GM23338 (cell line): ENCODE measurements around the gene BIRC7. TPM values are rescaled to one million over a fixed set of nuclear protein-coding genes. Genes with fewer than 3 reads are reported as not detected.

Source experiments
- ATAC-seq: fragments of 200-7000 bp; cut with Tn5 transposase; 3 replicates; pipeline ENCODE4 v1.9.1; 2020
- DNase-seq: peaks from one replicate; pipeline ENCODE4 v3.0.0-alpha.2; 2015; ENCODE audit warnings: low spot score
- H2AFZ ChIP-seq: fragments of 200-600 bp; sonication (generic); 2 replicates; pipeline ENCODE4 v1.8.0; 2016; ENCODE audit warnings: antibody characterized with exemption, mild to moderate bottlenecking, moderate library complexity
- H3F3A ChIP-seq: fragments of 200-600 bp; sonication (generic); replicated peaks from 2 replicates; pipeline ENCODE4 v1.8.0; 2017; ENCODE audit warnings: antibody characterized with exemption, mixed run types, low read depth
- H3K27ac ChIP-seq: fragments of 200-600 bp; sonication (generic); 2 replicates; pipeline ENCODE4 v1.6.1; 2016; ENCODE audit warnings: low read depth
- H3K27me3 ChIP-seq: fragments of 200-600 bp; sonication (generic); 2 replicates; pipeline ENCODE4 v1.8.0; 2016; ENCODE audit warnings: mild to moderate bottlenecking, mixed run types, moderate library complexity; ENCODE audit not compliant: insufficient read depth
- H3K36me3 ChIP-seq: fragments of 200-600 bp; sonication (generic); 2 replicates; pipeline ENCODE4 v1.8.0; 2016; ENCODE audit warnings: mild to moderate bottlenecking; ENCODE audit not compliant: insufficient read depth
- H3K4me1 ChIP-seq: fragments of 200-600 bp; sonication (generic); 2 replicates; pipeline ENCODE4 v1.8.0; 2016; ENCODE audit warnings: mild to moderate bottlenecking, moderate library complexity; ENCODE audit not compliant: insufficient read depth
- H3K4me2 ChIP-seq: fragments of 200-600 bp; sonication (generic); 2 replicates; pipeline ENCODE4 v1.7.1; 2017; ENCODE audit warnings: mixed run types
- H3K4me3 ChIP-seq: fragments of 200-600 bp; sonication (generic); 2 replicates; pipeline ENCODE4 v1.6.1; 2016; ENCODE audit warnings: mixed run types
- H3K79me2 ChIP-seq: fragments of 200-600 bp; sonication (generic); replicated peaks from 2 replicates; pipeline ENCODE4 v1.8.0; 2017; ENCODE audit warnings: mild to moderate bottlenecking; ENCODE audit not compliant: insufficient read depth
- H3K9me2 ChIP-seq: fragments of 200-600 bp; sonication (generic); 2 replicates; pipeline ENCODE4 v1.8.0; 2017; ENCODE audit not compliant: insufficient read depth
- H4K20me1 ChIP-seq: fragments of 200-600 bp; sonication (generic); replicated peaks from 2 replicates; pipeline ENCODE4 v1.8.0; 2017; ENCODE audit warnings: mild to moderate bottlenecking; ENCODE audit not compliant: insufficient read depth
- H3K27ac Mint-ChIP-seq: 2 replicates; pipeline ENCODE4 v1.8.0; 2020; ENCODE audit warnings: inconsistent platforms, mild to moderate bottlenecking, moderate library complexity, mixed read lengths
- H3K27me3 Mint-ChIP-seq: 3 replicates; pipeline ENCODE4 v1.8.0; 2022; ENCODE audit warnings: low read depth, mild to moderate bottlenecking, moderate library complexity, mixed read lengths, inconsistent platforms; ENCODE audit not compliant: insufficient read depth, poor library complexity
- H3K36me3 Mint-ChIP-seq: 3 replicates; pipeline ENCODE4 v1.8.0; 2021; ENCODE audit warnings: low read depth, mild to moderate bottlenecking, inconsistent platforms, moderate library complexity, mixed read lengths
- H3K4me1 Mint-ChIP-seq: 3 replicates; pipeline ENCODE4 v1.8.0; 2020; ENCODE audit warnings: mild to moderate bottlenecking, inconsistent platforms, mixed read lengths
- H3K4me3 Mint-ChIP-seq: 3 replicates; pipeline ENCODE4 v1.8.0; 2021; ENCODE audit warnings: moderate library complexity, mild to moderate bottlenecking, inconsistent platforms, mixed read lengths
- H3K9me3 Mint-ChIP-seq: 3 replicates; pipeline ENCODE4 v1.8.0; 2020; ENCODE audit warnings: moderate library complexity, mild to moderate bottlenecking, inconsistent platforms, mixed read lengths
- CREB1 ChIP-seq: fragments of 250-450 bp; sonication (Bioruptor Pico); IDR thresholded peaks from 2 replicates; pipeline ENCODE4 v1.5.0; 2020; ENCODE audit warnings: low read depth, mild to moderate bottlenecking, moderate library complexity
- CTCF ChIP-seq, 2 experiments: fragments of 200-600 bp in 1 of 2; sonication (generic) in 1 of 2; conservative IDR thresholded peaks; 2 replicates each; pipeline versions ENCODE4 v1.5.1 to v1.6.1; 2016 to 2017; ENCODE audit warnings: antibody characterized with exemption in 2 of 2, low read depth in 2 of 2, mild to moderate bottlenecking in 2 of 2, moderate library complexity in 1 of 2
- ETS1 ChIP-seq: IDR thresholded peaks from 2 replicates; pipeline ENCODE4 v1.6.1; 2016; ENCODE audit warnings: antibody characterized with exemption
- EZH2 ChIP-seq: fragments of 200-600 bp; sonication (generic); IDR thresholded peaks from one replicate; pipeline ENCODE4 v1.8.0; 2017; ENCODE audit warnings: antibody characterized with exemption, mild to moderate bottlenecking, low read depth; ENCODE audit not compliant: unreplicated experiment
- EZH2phosphoT487 ChIP-seq: fragments of 200-600 bp; sonication (generic); IDR thresholded peaks from one replicate; pipeline ENCODE4 v1.8.1; 2018; ENCODE audit warnings: antibody characterized with exemption; ENCODE audit not compliant: unreplicated experiment
- JUNB ChIP-seq: IDR thresholded peaks from one replicate; pipeline ENCODE4 v1.6.1; 2016; ENCODE audit warnings: antibody characterized with exemption; ENCODE audit not compliant: unreplicated experiment
- NANOG ChIP-seq: IDR thresholded peaks from 2 replicates; pipeline ENCODE4 v1.6.1; 2016; ENCODE audit warnings: antibody characterized with exemption, borderline replicate concordance
- POLR2AphosphoS5 ChIP-seq: IDR thresholded peaks from 2 replicates; pipeline ENCODE4 v1.6.1; 2016; ENCODE audit warnings: antibody characterized with exemption, low read depth
- REST ChIP-seq: IDR thresholded peaks from one replicate; pipeline ENCODE4 v1.6.1; 2018; ENCODE audit warnings: antibody characterized with exemption; ENCODE audit not compliant: unreplicated experiment
- STAT1 ChIP-seq: IDR thresholded peaks from one replicate; pipeline ENCODE4 v1.6.1; 2016; ENCODE audit warnings: antibody characterized with exemption; ENCODE audit not compliant: unreplicated experiment
- ZNF114 ChIP-seq: fragments of 250-450 bp; sonication (Bioruptor Pico); IDR thresholded peaks from 2 replicates; pipeline ENCODE4 v1.5.0; 2020; ENCODE audit warnings: mild to moderate bottlenecking, moderate library complexity
- ZNF331 ChIP-seq: fragments of 250-450 bp; sonication (Bioruptor Pico); IDR thresholded peaks from 2 replicates; pipeline ENCODE4 v1.5.0; 2020; ENCODE audit warnings: low read depth, mild to moderate bottlenecking, moderate library complexity
- ZNF462 ChIP-seq: fragments of 250-450 bp; sonication (Bioruptor Pico); IDR thresholded peaks from 2 replicates; pipeline ENCODE4 v1.5.0; 2020; ENCODE audit warnings: mild to moderate bottlenecking, moderate library complexity
- polyA plus RNA-seq: library from polyadenylated mRNA; unstranded; fragments of >200 nt; fragmentation: Nextera tagmentation; extraction: Ambion mirVana; gene quantifications from 2 replicates; pipeline ENCODE4 v1.2.1, GENCODE V29; 2016
- total RNA-seq: library from RNA; depleted of rRNA; stranded (reverse); fragments of >200 nt; shearing (Covaris generic); gene quantifications from 2 replicates; pipeline ENCODE4 v1.2.3, GENCODE V29; 2014

BIRC7 gene
- total and polyA plus RNA-seq, 2 experiments from 2014 or later, result 0.16 to 0.24 TPM

- H3K4me3 ChIP-seq, result peak overlapping the region; percentile 84
- DNase-seq (peak; percentile 57), ATAC-seq (peak; percentile 49)
- Mint-ChIP-seq H3K27ac (peak overlapping the region; percentile 85; the same call in 1 of the 2 replicates), H3K9me3 (no peaks in the 10 kb centered on the region), H3K4me1 (peaks cover 25% of the 10 kb centered on the region), H3K36me3 (peaks cover 34% of the 10 kb centered on the region), H3K27me3 (peaks cover 11% of the 10 kb centered on the region), H3K4me3 (peak overlapping the region; percentile 99)
- TF ChIP-seq EZH2, result no peak
- no peak for TF ChIP-seq CTCF (conservative IDR thresholded peaks at IDR 0.05; ENCODE audit: low read depth in 2 of 2)
- TF ChIP-seq REST, result no peak
- TF ChIP-seq ZNF114 (CRISPR knock-in tag), result no peak
- TF ChIP-seq STAT1, result no peak
- no peak for TF ChIP-seq EZH2phosphoT487
- no peak for TF ChIP-seq ZNF462 (CRISPR knock-in tag)
- no peak for TF ChIP-seq CREB1 (CRISPR knock-in tag)
- TF ChIP-seq ETS1, result no peak
- no peak for TF ChIP-seq POLR2AphosphoS5
- no peak for TF ChIP-seq JUNB
- TF ChIP-seq ZNF331 (CRISPR knock-in tag), result no peak
- no peak for TF ChIP-seq NANOG
- no peaks in the 10 kb centered on the region for H3K27me3 ChIP-seq
- peak overlapping the region; percentile 98 for H3K4me2 ChIP-seq
- peaks cover 29% of the 10 kb centered on the region for H4K20me1 ChIP-seq
- no peak overlapping the region for H3K27ac ChIP-seq
- H3K4me1 ChIP-seq, result peaks cover 15% of the 10 kb centered on the region
- H3K9me2 ChIP-seq, result no peaks in the 10 kb centered on the region
- H3F3A ChIP-seq, result 0 out of 2 replicates have a peak, but pooled peaks cover 9% of the 10 kb centered on the region
- peaks cover 37% of the 10 kb centered on the region for H3K79me2 ChIP-seq
- H2AFZ ChIP-seq, result peak overlapping the region; percentile 91
- peaks cover 19% of the 10 kb centered on the region for H3K36me3 ChIP-seq
Observed at GRCh38 chr20:63216849-63217471, 18.7 kb upstream of the BIRC7 start.
